H1 (cell line): ENCODE results near the gene MIOX. TPM values are rescaled to one million over a fixed set of nuclear protein-coding genes. Genes with fewer than 3 reads are reported as not detected.

Experiments used
- CTCF ChIA-PET: fragments of 300-600 bp; sonication (Branson Sonifier 250); formaldehyde crosslinking; loops from one replicate; lab custom pipeline; 2021; ENCODE audit not compliant: partially characterized antibody; lab: Charles Lee
- POLR2A ChIA-PET: fragments of 300-600 bp; sonication (Branson Sonifier 250); formaldehyde crosslinking; loops from one replicate; lab custom pipeline; 2021; ENCODE audit warnings: inconsistent platforms; ENCODE audit not compliant: partially characterized antibody; lab: Charles Lee
- DNase-seq, 2 experiments: peaks; one replicate each; pipeline versions ENCODE4 v3.0.0 to v3.0.0-alpha.2; 2010 to 2022; ENCODE audit warnings: low spot score in 2 of 2, low read depth in 1 of 2, mixed read lengths in 1 of 2
- FAIRE-seq: peaks from 2 replicates; lab custom pipeline; 2011; peaks lifted over from hg19 to GRCh38; lab: Jason Lieb, UNC
- H2AFZ ChIP-seq: 2 replicates; pipeline ENCODE4 v1.8.1; 2012; ENCODE audit warnings: low read length, inconsistent platforms
- H2AK5ac ChIP-seq: 2 replicates; pipeline ENCODE4 v1.6.1; 2013; ENCODE audit warnings: low read depth, low read length
- H2BK120ac ChIP-seq: replicated peaks from 2 replicates; pipeline ENCODE3; 2013; ENCODE audit warnings: low read depth, low read length, inconsistent platforms
- H2BK12ac ChIP-seq: 2 replicates; pipeline ENCODE4 v1.6.1; 2013; ENCODE audit warnings: low read depth, low read length
- H2BK15ac ChIP-seq: 2 replicates; pipeline ENCODE4 v1.6.1; 2013; ENCODE audit warnings: low read length
- H2BK20ac ChIP-seq: 2 replicates; pipeline ENCODE4 v1.6.1; 2013; ENCODE audit warnings: low read length
- H2BK5ac ChIP-seq: 2 replicates; pipeline ENCODE4 v1.6.1; 2013; ENCODE audit warnings: low read depth, low read length
- H3K14ac ChIP-seq: 2 replicates; pipeline ENCODE4 v1.6.1; 2013; ENCODE audit warnings: inconsistent platforms; ENCODE audit not compliant: insufficient read length
- H3K18ac ChIP-seq: 2 replicates; pipeline ENCODE4 v1.6.1; 2013; ENCODE audit warnings: low read length; ENCODE audit errors: extremely low read depth
- H3K23ac ChIP-seq: 2 replicates; pipeline ENCODE4 v1.6.1; 2013; ENCODE audit warnings: inconsistent platforms; ENCODE audit not compliant: insufficient read length
- H3K23me2 ChIP-seq: 2 replicates; pipeline ENCODE4 v1.6.1; 2013; ENCODE audit warnings: low read depth, low read length
- H3K27ac ChIP-seq: 2 replicates; pipeline ENCODE4 v1.6.1; 2011; ENCODE audit warnings: low read depth, low read length, inconsistent platforms
- H3K27me3 ChIP-seq, 4 experiments: replicated peaks in 1 of 4; 1 replicate in 1 of 4; 2 replicates in 3 of 4; pipeline versions ENCODE4 v1.6.1 to v1.8.1; 2011 to 2013; ENCODE audit warnings: low read length in 3 of 4, mild to moderate bottlenecking in 3 of 4, inconsistent platforms in 2 of 4, mixed read lengths in 2 of 4, moderate library complexity in 1 of 4; ENCODE audit not compliant: control insufficient read depth in 3 of 4, insufficient read depth in 3 of 4; ENCODE audit errors: extremely low read depth in 1 of 4
- H3K36me3 ChIP-seq, 4 experiments: 2 replicates each; pipeline versions ENCODE4 v1.6.1 to v1.8.1; 2011 to 2013; ENCODE audit warnings: mild to moderate bottlenecking in 4 of 4, low read length in 3 of 4, moderate library complexity in 2 of 4, control low read depth in 1 of 4, inconsistent platforms in 1 of 4; ENCODE audit not compliant: insufficient read depth in 4 of 4, control insufficient read depth in 2 of 4
- H3K4ac ChIP-seq: replicated peaks from 2 replicates; pipeline ENCODE3; 2013; ENCODE audit warnings: low read length, low read depth, mixed read lengths, inconsistent platforms; ENCODE audit not compliant: insufficient read length
- H3K4me1 ChIP-seq, 4 experiments: replicated peaks in 1 of 4; 1 replicate in 1 of 4; 2 replicates in 3 of 4; pipeline versions ENCODE4 v1.6.1 to v1.8.1; 2011 to 2013; ENCODE audit warnings: low read length in 3 of 4, inconsistent platforms in 2 of 4, mixed read lengths in 1 of 4; ENCODE audit not compliant: insufficient read depth in 4 of 4, control insufficient read depth in 3 of 4
- H3K4me2 ChIP-seq, 2 experiments: 2 replicates each; pipeline versions ENCODE4 v1.6.1 to v1.8.1; 2011 to 2013; ENCODE audit warnings: low read depth in 2 of 2, low read length in 2 of 2, control low read depth in 1 of 2, inconsistent platforms in 1 of 2, mild to moderate bottlenecking in 1 of 2; ENCODE audit not compliant: insufficient read depth in 1 of 2
- H3K4me3 ChIP-seq, 4 experiments: fragments of 200-600, 300-600 bp in 1 of 4; sonication (generic), shearing (Covaris generic), sonication (Bioruptor Twin) in 1 of 4; 2 replicates each; pipeline versions ENCODE4 v1.5.1 to v1.8.1; 2011 to 2016; ENCODE audit warnings: low read length in 4 of 4, low read depth in 3 of 4, control low read depth in 2 of 4, inconsistent platforms in 2 of 4, mild to moderate bottlenecking in 2 of 4, mixed read lengths in 1 of 4, moderate library complexity in 1 of 4; ENCODE audit not compliant: insufficient read depth in 2 of 4; ENCODE audit errors: extremely low read depth in 1 of 4
- H3K56ac ChIP-seq: replicated peaks from 2 replicates; pipeline ENCODE3; 2013; ENCODE audit warnings: low read depth, mild to moderate bottlenecking, mixed read lengths, low read length, inconsistent platforms; ENCODE audit not compliant: insufficient read length
- H3K79me1 ChIP-seq: 2 replicates; pipeline ENCODE4 v1.6.1; 2013; ENCODE audit warnings: low read depth, low read length, control low read depth
- H3K79me2 ChIP-seq, 2 experiments: 2 replicates each; pipeline versions ENCODE4 v1.6.1 to v1.8.1; 2012 to 2013; ENCODE audit warnings: low read length in 2 of 2, mild to moderate bottlenecking in 2 of 2, inconsistent platforms in 1 of 2; ENCODE audit not compliant: insufficient read depth in 2 of 2, control insufficient read depth in 1 of 2
- H3K9ac ChIP-seq, 4 experiments: replicated peaks in 1 of 4; 1 replicate in 1 of 4; 2 replicates in 3 of 4; pipeline versions ENCODE4 v1.6.1 to v1.8.1; 2011 to 2013; ENCODE audit warnings: low read depth in 3 of 4, low read length in 3 of 4, control low read depth in 2 of 4, mild to moderate bottlenecking in 2 of 4, moderate library complexity in 2 of 4, inconsistent platforms in 1 of 4; ENCODE audit errors: extremely low read depth in 1 of 4
- H3K9me3 ChIP-seq, 2 experiments: 2 replicates each; pipeline versions ENCODE4 v1.6.1 to v1.8.1; 2012 to 2013; ENCODE audit warnings: mild to moderate bottlenecking in 2 of 2, moderate library complexity in 2 of 2, control low read depth in 1 of 2, inconsistent platforms in 1 of 2, low read depth in 1 of 2, low read length in 1 of 2, mixed read lengths in 1 of 2; ENCODE audit not compliant: insufficient read depth in 2 of 2
- H4K20me1 ChIP-seq, 2 experiments: replicated peaks in 1 of 2; 2 replicates each; pipeline versions ENCODE3 to v1.8.1; 2011 to 2013; ENCODE audit warnings: inconsistent platforms in 2 of 2, low read length in 2 of 2, mild to moderate bottlenecking in 1 of 2; ENCODE audit not compliant: insufficient read depth in 2 of 2, control insufficient read depth in 1 of 2
- H4K5ac ChIP-seq: 2 replicates; pipeline ENCODE4 v1.6.1; 2013; ENCODE audit warnings: low read length, low read depth, mixed read lengths, inconsistent platforms; ENCODE audit not compliant: insufficient read length
- H4K8ac ChIP-seq: 2 replicates; pipeline ENCODE4 v1.8.0; 2013; ENCODE audit warnings: mild to moderate bottlenecking, moderate library complexity, low read length, inconsistent platforms; ENCODE audit not compliant: insufficient read depth; ENCODE audit errors: extremely low read depth
- H4K91ac ChIP-seq: replicated peaks from 2 replicates; pipeline ENCODE3; 2013; ENCODE audit warnings: low read length, mixed read lengths, inconsistent platforms; ENCODE audit not compliant: insufficient read length
- ASH2L ChIP-seq: fragments of 200-600, 300-600 bp; sonication (generic); IDR thresholded peaks from one replicate; pipeline ENCODE4 v1.7.1; 2017; ENCODE audit warnings: low read length
- BCL11A ChIP-seq, 2 experiments: IDR thresholded peaks; one replicate each; pipeline ENCODE4 v1.6.1; 2011; ENCODE audit warnings: low read depth in 2 of 2, low read length in 2 of 2, mild to moderate bottlenecking in 2 of 2
- CBX5 ChIP-seq: fragments of 300-800, 300-1000 bp; sonication (generic); IDR thresholded peaks from 2 replicates; pipeline ENCODE4 v1.7.1; 2016; ENCODE audit warnings: antibody characterized with exemption, low read length, low read depth
- E2F6 ChIP-seq: IDR thresholded peaks from 2 replicates; pipeline ENCODE4 v1.6.1; 2012; ENCODE audit warnings: inconsistent platforms
- EP300 ChIP-seq, 2 experiments: IDR thresholded peaks; 1 replicate in 1 of 2; 2 replicates in 1 of 2; pipeline ENCODE4 v1.6.1; 2011 to 2012; ENCODE audit warnings: low read depth in 2 of 2, low read length in 2 of 2, mild to moderate bottlenecking in 2 of 2, borderline replicate concordance in 1 of 2, inconsistent platforms in 1 of 2, moderate library complexity in 1 of 2
- KDM5A ChIP-seq: fragments of 200-600 bp; IDR thresholded peaks from 2 replicates; pipeline ENCODE4 v1.7.1; 2012; ENCODE audit warnings: mild to moderate bottlenecking, low read length, inconsistent platforms, mixed read lengths
- RNF2 ChIP-seq: fragments of 200-900, 300-1000 bp; sonication (generic); IDR thresholded peaks from 2 replicates; pipeline ENCODE4 v1.7.1; 2016; ENCODE audit warnings: borderline replicate concordance, low read depth, mild to moderate bottlenecking, antibody characterized with exemption, low read length; ENCODE audit not compliant: poor library complexity, severe bottlenecking; ENCODE audit errors: missing control alignments
- SP1 ChIP-seq: IDR thresholded peaks from 2 replicates; pipeline ENCODE4 v1.6.1; 2011; ENCODE audit warnings: low read depth, low read length
- SP2 ChIP-seq: IDR thresholded peaks from 2 replicates; pipeline ENCODE4 v1.6.1; 2012; ENCODE audit warnings: mild to moderate bottlenecking, low read length, inconsistent platforms
- TBP ChIP-seq: IDR thresholded peaks from 2 replicates; pipeline ENCODE4 v1.6.1; 2011; ENCODE audit warnings: low read depth, low read length, improper control_type of control experiment
- TCF12 ChIP-seq: IDR thresholded peaks from 2 replicates; pipeline ENCODE4 v1.6.1; 2011; ENCODE audit warnings: low read depth, mild to moderate bottlenecking, low read length
- ZNF274 ChIP-seq: IDR thresholded peaks from 2 replicates; pipeline ENCODE4 v1.7.0; 2012; ENCODE audit warnings: low read length, borderline replicate concordance; ENCODE audit errors: extremely low read depth
- WGBS, 2 experiments: shearing (Covaris generic) in 1 of 2; methylation state at CpG; one replicate each; pipeline versions ENCODE4 v1.1.6 to v1.1.7; 2013 to 2015; ENCODE audit warnings: low lambda C conversion rate in 2 of 2, mixed read lengths in 2 of 2, inconsistent platforms in 1 of 2, low coverage in 1 of 2, missing lambda C conversion rate in 1 of 2; ENCODE audit not compliant: insufficient replicate concordance in 2 of 2, insufficient coverage in 1 of 2, insufficient read length in 1 of 2; ENCODE audit errors: extremely low coverage in 1 of 2, missing lambda C conversion rate in 1 of 2; 5-methylcytosine and 5-hydroxymethylcytosine counted together
- polyA plus RNA-seq, 7 experiments: library from polyadenylated mRNA; depleted of rRNA in 3 of 7; stranded (reverse) in 5 of 7; unstranded in 2 of 7; fragments of >200 nt in 5 of 7; fragments of 200-250 nt in 2 of 7; gene quantifications; 1 replicate in 5 of 7; 2 replicates in 1 of 7; 4 replicates in 1 of 7; pipeline versions ENCODE4 v1.2.1 to v1.2.3, GENCODE V29; 2011 to 2013; ENCODE audit warnings: missing spikeins in 2 of 7, mixed read lengths in 2 of 7
- total RNA-seq: library from RNA; stranded (reverse); fragmentation: NEBNext Ultra II Directional; extraction: Animal tissue kit (Norgen Biotek cat#: 25700); gene quantifications from 2 replicates; pipeline ENCODE4 v1.2.1, GENCODE V29; 2021

Gene MIOX
- total and polyA plus RNA-seq, 2 of the 8 experiments (the other 6 are each of a cell fraction or from before 2014, with no cell fraction given) = 0.30 to 0.32 TPM

- Histone ChIP-seq H3K23ac (no peak overlapping the region), H3K4ac (no peak overlapping the region), H4K91ac (no peak overlapping the region), H4K5ac (no peak overlapping the region), H3K36me3 (peaks cover 0 to 15% (median 0%) of the 10 kb centered on the region in 4 experiments; a peak in 2 of 8 replicates), H3K4me1 (peaks cover 0 to 8% (median 4%) of the 10 kb centered on the region in 4 experiments; a peak in 5 of 7 replicates), H3K56ac (no peak overlapping the region), H3K9me3 (no peaks in the 10 kb centered on the region)
- DNase-seq = no peak
- no peak for TF ChIP-seq SP2
- TF ChIP-seq EP300 (IDR thresholded peaks at IDR 0.05; ENCODE audit: borderline replicate concordance in 1 of 2, low read depth in 2 of 2, low read length in 2 of 2) = no peak
- TF ChIP-seq KDM5A = no peak
- TF ChIP-seq SP1 = no peak
- TF ChIP-seq TBP = no peak
- TF ChIP-seq ASH2L = no peak
- TF ChIP-seq CBX5 = no peak
- TF ChIP-seq ZNF274 = no peak
- TF ChIP-seq E2F6 = no peak
- TF ChIP-seq RNF2 = no peak
- TF ChIP-seq TCF12 = no peak
- TF ChIP-seq BCL11A (IDR thresholded peaks at IDR 0.05; ENCODE audit: low read depth in 2 of 2, low read length in 2 of 2) = no peak
- TF ChIP-seq, all 59 proteins: peak for 0
- Histone ChIP-seq H3K79me2 (no peaks in the 10 kb centered on the region), H3K27me3 (no peaks in the 10 kb centered on the region), H3K4me3 (no peak overlapping the region), H2BK120ac (no peak overlapping the region), H3K18ac (no peak overlapping the region), H4K8ac (no peak overlapping the region), H3K4me2 (no peak overlapping the region), H4K20me1 (peaks cover 0 to 13% of the 10 kb centered on the region in 2 experiments), H2BK12ac (no peak overlapping the region), H2BK5ac (no peak overlapping the region), H2BK20ac (no peak overlapping the region), H3K79me1 (peaks cover 3% of the 10 kb centered on the region; the same call in 1 of the 2 replicates), H2AK5ac (no peak overlapping the region), H3K27ac (no peak overlapping the region), H2AFZ (no peak overlapping the region), H3K14ac (no peak overlapping the region), H2BK15ac (no peak overlapping the region), H3K9ac (no peak overlapping the region), H3K23me2 (peaks cover 5% of the 10 kb centered on the region; the same call in 1 of the 2 replicates)
- CTCF ChIA-PET = interaction anchor here (0.7 to 2.7 kb wide), 7 partner anchors 10 to 190 kb away, joined by 3 to 11 read pairs (median 4); partner anchors contain the start of gene MIOX
- WGBS, 2 experiments = 86% methylated on average over 6 of the region's 6 CpGs; no CpG with 5 or more reads in 1 of the 2 experiments
- FAIRE-seq = no peak
- POLR2A ChIA-PET = interaction anchor here (1.1 to 3.4 kb wide), 2 partner anchors 11 to 18 kb away, joined by 3 to 21 read pairs; no protein-coding TSS in a partner anchor
Measured at GRCh38 chr22:50502096-50502495, 15.4 kb downstream of the MIOX start.
